CD4-positive, CD25-positive, alpha-beta regulatory T cell (primary cell): ENCODE measurements around the gene NME4. TPM values are rescaled to one million over a fixed set of nuclear protein-coding genes. Genes with fewer than 3 reads are reported as not detected.

ENCODE experiments used
- ATAC-seq, 2 donors: fragments of 150-1000 bp; cut with Tn5 transposase; one replicate each; pipeline ENCODE4 v1.10.0; 2021; ENCODE audit warnings: low read depth in 2 of 2, moderate number of reproducible peaks in 2 of 2, moderate library complexity in 1 of 2
- DNase-seq, 3 donors: peaks; one replicate each; pipeline versions ENCODE4 v3.0.0 to v3.0.0-alpha.2; 2012 to 2022; ENCODE audit warnings: mixed read lengths in 1 of 3
- H3K27ac ChIP-seq: one replicate; pipeline ENCODE4 v1.7.0; 2013; ENCODE audit warnings: mild to moderate bottlenecking, low read length; ENCODE audit not compliant: insufficient read depth, poor library complexity, severe bottlenecking
- H3K27me3 ChIP-seq: one replicate; pipeline ENCODE4 v1.7.0; 2013; ENCODE audit warnings: low read length; ENCODE audit not compliant: control insufficient read depth, insufficient read depth
- H3K36me3 ChIP-seq: one replicate; pipeline ENCODE4 v1.7.0; 2013; ENCODE audit warnings: mild to moderate bottlenecking, low read length, moderate library complexity; ENCODE audit not compliant: control insufficient read depth, insufficient read depth
- H3K4me1 ChIP-seq: 2 replicates; pipeline ENCODE4 v1.7.0; 2013; ENCODE audit warnings: mild to moderate bottlenecking, low read length; ENCODE audit not compliant: insufficient read depth, control insufficient read depth, poor library complexity, severe bottlenecking
- H3K4me3 ChIP-seq: one replicate; pipeline ENCODE4 v1.7.0; 2013; ENCODE audit warnings: low read depth, mild to moderate bottlenecking, low read length, moderate library complexity
- H3K9me3 ChIP-seq, 2 experiments: 1 replicate in 1 of 2; 2 replicates in 1 of 2; pipeline ENCODE4 v1.7.0; 2013; ENCODE audit warnings: low read length in 2 of 2, mild to moderate bottlenecking in 1 of 2, moderate library complexity in 1 of 2; ENCODE audit not compliant: control insufficient read depth in 2 of 2
- H3K27ac Mint-ChIP-seq, 3 donors: one replicate each; pipeline ENCODE4 v1.8.0; 2020 to 2022; ENCODE audit warnings: mild to moderate bottlenecking in 3 of 3, mixed read lengths in 3 of 3, moderate library complexity in 2 of 3
- H3K27me3 Mint-ChIP-seq: one replicate; pipeline ENCODE4 v1.8.0; 2022; ENCODE audit warnings: mild to moderate bottlenecking, mixed read lengths
- H3K36me3 Mint-ChIP-seq: one replicate; pipeline ENCODE4 v1.8.0; 2020; ENCODE audit warnings: mixed read lengths
- H3K4me1 Mint-ChIP-seq, 4 donors: one replicate each; pipeline ENCODE4 v1.8.0; 2020 to 2022; ENCODE audit warnings: mixed read lengths in 4 of 4, mild to moderate bottlenecking in 1 of 4
- H3K4me3 Mint-ChIP-seq, 4 donors: one replicate each; pipeline ENCODE4 v1.8.0; 2020 to 2022; ENCODE audit warnings: mild to moderate bottlenecking in 4 of 4, mixed read lengths in 4 of 4, moderate library complexity in 3 of 4
- H3K9me3 Mint-ChIP-seq, 7 donors: one replicate each; pipeline ENCODE4 v1.8.0; 2020 to 2022; ENCODE audit warnings: mixed read lengths in 7 of 7, mild to moderate bottlenecking in 3 of 7, moderate library complexity in 2 of 7
- polyA plus RNA-seq, 4 donors: library from polyadenylated mRNA; unstranded; fragments of 300-500 nt; fragmentation: Illumina TruSeq; gene quantifications; one replicate each; pipeline ENCODE4 v1.2.3, GENCODE V29; 2021
- total RNA-seq: library from RNA; stranded (reverse); gene quantifications from one replicate; pipeline ENCODE4 v1.2.3, GENCODE V29; 2022

Gene NME4
- total and polyA plus RNA-seq, 5 donors from 2014 or later: 6.7 to 29.8 (median 16.7) TPM

- H3K4me1 Mint-ChIP-seq: peaks cover 0 to 15% (median 1%) of the 10 kb centered on the region in 4 donors
- Histone ChIP-seq H3K36me3 (peaks cover 22% of the 10 kb centered on the region), H3K27me3 (no peaks in the 10 kb centered on the region), H3K4me3 (no peak overlapping the region), H3K27ac (no peak overlapping the region), H3K4me1 (peaks cover 12% of the 10 kb centered on the region), H3K9me3 (no peaks in the 10 kb centered on the region)
- no peaks in the 10 kb centered on the region for H3K9me3 Mint-ChIP-seq
- peak overlapping the region in 1 of 3 donors; percentile 77 for H3K27ac Mint-ChIP-seq
- no peak for DNase-seq
- H3K4me3 Mint-ChIP-seq: peak overlapping the region in 2 of 4 donors; percentile 38 to 63
- ATAC-seq: no peak
- peaks cover 4% of the 10 kb centered on the region for H3K36me3 Mint-ChIP-seq
- no peaks in the 10 kb centered on the region for H3K27me3 Mint-ChIP-seq
Measured at GRCh38 chr16:364595-365491, 32.2 kb upstream of the NME4 start.

GRCh38 chr16:366476-366875 is 30.5 kb upstream of the NME4 start:
- H3K36me3 Mint-ChIP-seq: peaks cover 9% of the 10 kb centered on the region
- no peak for DNase-seq
- peak overlapping the region in 2 of 4 donors; percentile 76 to 86 for H3K4me3 Mint-ChIP-seq
- peaks cover 0 to 24% (median 7%) of the 10 kb centered on the region in 4 donors for H3K4me1 Mint-ChIP-seq
- H3K9me3 ChIP-seq: no peaks in the 10 kb centered on the region
- peaks cover 22% of the 10 kb centered on the region for H3K36me3 ChIP-seq
- no peak overlapping the region for H3K27ac Mint-ChIP-seq
- no peak overlapping the region for H3K27ac ChIP-seq
- no peak for ATAC-seq
- H3K27me3 Mint-ChIP-seq: no peaks in the 10 kb centered on the region
- no peaks in the 10 kb centered on the region for H3K9me3 Mint-ChIP-seq
- no peak overlapping the region for H3K4me3 ChIP-seq
- peaks cover 23% of the 10 kb centered on the region for H3K4me1 ChIP-seq
- no peaks in the 10 kb centered on the region for H3K27me3 ChIP-seq

- Mint-ChIP-seq H3K27ac (peak overlapping the region in 1 of 3 donors; percentile 14), H3K4me3 (peak overlapping the region in 3 of 4 donors; percentile 33 to 86 (median 52)), H3K27me3 (no peaks in the 10 kb centered on the region), H3K36me3 (peaks cover 9% of the 10 kb centered on the region), H3K4me1 (peaks cover 0 to 21% (median 6%) of the 10 kb centered on the region in 4 donors), H3K9me3 (no peaks in the 10 kb centered on the region)
- H3K27ac ChIP-seq: no peak overlapping the region
- H3K27me3 ChIP-seq: no peaks in the 10 kb centered on the region
- H3K4me1 ChIP-seq: peaks cover 17% of the 10 kb centered on the region
- H3K36me3 ChIP-seq: peaks cover 22% of the 10 kb centered on the region
- no peaks in the 10 kb centered on the region for H3K9me3 ChIP-seq
- ATAC-seq (no peak), DNase-seq (no peak)
- H3K4me3 ChIP-seq: no peak overlapping the region
Measured at GRCh38 chr16:367333-367903, 29.6 kb upstream of the NME4 start.

GRCh38 chr16:368388-369158 is 28.4 kb upstream of the NME4 start:
- ATAC-seq (no peak), DNase-seq (no peak)
- peaks cover 12% of the 10 kb centered on the region for H3K36me3 Mint-ChIP-seq
- no peaks in the 10 kb centered on the region for H3K27me3 Mint-ChIP-seq
- peaks cover 22% of the 10 kb centered on the region for H3K36me3 ChIP-seq
- no peaks in the 10 kb centered on the region for H3K27me3 ChIP-seq
- H3K27ac Mint-ChIP-seq: no peak overlapping the region
- H3K4me1 Mint-ChIP-seq: peaks cover 0 to 23% (median 7%) of the 10 kb centered on the region in 4 donors
- no peaks in the 10 kb centered on the region for H3K9me3 ChIP-seq
- peaks cover 16% of the 10 kb centered on the region for H3K4me1 ChIP-seq
- H3K9me3 Mint-ChIP-seq: no peaks in the 10 kb centered on the region
- H3K27ac ChIP-seq: no peak overlapping the region
- H3K4me3 ChIP-seq: no peak overlapping the region
- H3K4me3 Mint-ChIP-seq: peak overlapping the region in 1 of 4 donors; percentile 32

GRCh38 chr16:369275-369865 is 27.6 kb upstream of the NME4 start:
- H3K4me1 Mint-ChIP-seq: peaks cover 0 to 24% (median 8%) of the 10 kb centered on the region in 4 donors
- no peaks in the 10 kb centered on the region for H3K9me3 ChIP-seq
- H3K27ac ChIP-seq: no peak overlapping the region
- H3K36me3 ChIP-seq: peaks cover 26% of the 10 kb centered on the region
- peak overlapping the region; percentile 70 to 84 (median 81) for H3K4me3 Mint-ChIP-seq
- no peaks in the 10 kb centered on the region for H3K27me3 ChIP-seq
- ATAC-seq (no peak), DNase-seq (no peak)
- H3K4me1 ChIP-seq: peaks cover 16% of the 10 kb centered on the region
- peak overlapping the region; percentile 15 to 47 (median 38) for H3K27ac Mint-ChIP-seq
- no peaks in the 10 kb centered on the region for H3K27me3 Mint-ChIP-seq
- peaks cover 12% of the 10 kb centered on the region for H3K36me3 Mint-ChIP-seq
- no peaks in the 10 kb centered on the region for H3K9me3 Mint-ChIP-seq
- no peak overlapping the region for H3K4me3 ChIP-seq

- no peak for ATAC-seq
Measured at GRCh38 chr16:369866-370436, 27.0 kb upstream of the NME4 start.

GRCh38 chr16:370443-370842 is 26.6 kb upstream of the NME4 start, which contains the start of gene MRPL28:
Gene MRPL28, minus strand, starts transcription at chr16:370538. Its CDS starts 320 bp downstream, at chr16:370218.
- Mint-ChIP-seq H3K27ac (peak within 1 kb of the TSS; percentile 86 to 88 (median 88)), H3K36me3 (peaks cover 12% of the 10 kb centered on the region), H3K27me3 (no peaks in the 10 kb centered on the region), H3K9me3 (no peaks in the 10 kb centered on the region), H3K4me1 (peaks cover 0 to 24% (median 8%) of the 10 kb centered on the region in 4 donors), H3K4me3 (peak within 1 kb of the TSS; percentile 89 to 98 (median 96))
- H3K27ac ChIP-seq: peak within 1 kb of the TSS; percentile 74
- H3K4me3 ChIP-seq: peak within 1 kb of the TSS; percentile 57
- ATAC-seq (peak; percentile 99 to 100), DNase-seq (peak; percentile 89 to 97 (median 92))
- H3K27me3 ChIP-seq: no peaks in the 10 kb centered on the region
- H3K4me1 ChIP-seq: peaks cover 16% of the 10 kb centered on the region
- no peaks in the 10 kb centered on the region for H3K9me3 ChIP-seq
- H3K36me3 ChIP-seq: peaks cover 26% of the 10 kb centered on the region

More at GRCh38 chr16:369866-370436, 27.0 kb upstream of the NME4 start:
- Histone ChIP-seq H3K27ac (peak overlapping the region; percentile 74), H3K36me3 (peaks cover 26% of the 10 kb centered on the region), H3K4me1 (peaks cover 16% of the 10 kb centered on the region), H3K9me3 (no peaks in the 10 kb centered on the region), H3K27me3 (no peaks in the 10 kb centered on the region), H3K4me3 (no peak overlapping the region)
- Mint-ChIP-seq H3K27ac (peak overlapping the region in 2 of 3 donors; percentile 88), H3K36me3 (peaks cover 12% of the 10 kb centered on the region), H3K27me3 (no peaks in the 10 kb centered on the region), H3K4me3 (peak overlapping the region; percentile 70 to 89 (median 81)), H3K4me1 (peaks cover 0 to 24% (median 8%) of the 10 kb centered on the region in 4 donors), H3K9me3 (no peaks in the 10 kb centered on the region)
- DNase-seq: no peak
